HG02759 (cell line): Measurements from ENCODE around the gene TAF11L3.
"Not testable (repeated sequence)": the region's sequence is repeated elsewhere in the genome, so short reads cannot be mapped to it uniquely, and the experiment has no call there.

Source experiments
- ATAC-seq: cut with Tn5 transposase; IDR thresholded peaks from one replicate; pipeline ENCODE4 v1.9.1; 2021; ENCODE audit warnings: mild to moderate bottlenecking, moderate library complexity; ENCODE audit not compliant: unreplicated experiment

Gene TAF11L3

DNA sequence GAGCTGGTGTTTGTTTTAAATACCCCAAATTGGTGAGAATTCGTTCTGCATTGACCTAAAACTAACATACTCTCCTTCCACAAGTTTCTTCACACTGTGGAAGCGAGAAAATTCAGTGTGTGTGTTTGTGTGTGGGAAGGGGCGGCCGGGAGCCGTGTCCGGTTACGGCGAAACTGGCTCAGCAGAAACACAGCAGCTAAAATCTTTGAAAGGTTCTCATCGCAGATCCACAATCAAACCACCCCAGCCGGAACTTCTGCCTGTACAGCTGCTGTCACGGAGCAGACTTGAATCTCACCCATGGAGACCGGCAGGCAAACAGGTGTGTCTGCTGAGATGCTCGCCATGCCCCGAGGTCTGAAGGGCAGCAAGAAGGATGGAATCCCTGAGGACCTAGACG lies at the start of gene TAF11L3:
Gene TAF11L3, plus strand, starts transcription at position 301 of the 400 bp plus-strand sequence.
- not testable (repeated sequence) for ATAC-seq

DNA sequence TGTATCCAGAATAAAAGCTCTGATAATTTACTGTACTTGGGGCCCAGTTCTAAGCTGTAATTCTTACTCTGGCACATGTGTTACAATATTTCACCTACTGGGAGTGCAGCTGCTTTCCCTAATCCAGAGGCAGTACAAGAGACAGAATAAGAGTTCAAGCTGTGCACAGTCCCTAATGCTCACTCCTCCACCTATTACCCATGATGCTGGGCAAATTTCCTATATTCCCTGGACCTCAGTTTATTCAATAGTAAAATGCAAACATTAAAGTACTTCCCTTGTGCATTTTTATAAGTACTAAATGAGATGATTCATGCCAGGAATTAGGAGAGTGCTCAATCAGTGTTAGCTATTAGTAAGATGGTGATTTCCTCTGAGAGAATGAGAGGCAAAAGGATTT lies 48.1 kb upstream of the TAF11L3 start:
- ATAC-seq, result no peak

DNA sequence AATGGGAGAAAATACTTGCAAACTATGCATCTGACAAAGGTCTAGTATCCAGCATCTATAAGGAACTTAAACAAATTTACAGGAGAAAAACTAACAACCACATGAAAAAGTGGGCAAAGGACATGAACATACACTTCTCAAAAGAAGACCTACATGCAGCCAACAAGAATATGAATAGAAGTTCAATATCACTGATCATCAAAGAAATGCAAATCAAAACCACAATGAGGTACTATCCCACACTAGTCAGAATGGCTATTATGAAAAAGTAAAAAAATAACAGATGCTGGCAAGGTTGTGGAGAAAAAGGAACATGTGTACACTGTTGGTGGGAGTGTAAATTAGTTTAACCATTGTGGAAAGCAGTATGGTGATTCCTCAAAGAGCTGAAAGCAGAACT lies 43.1 kb upstream of the TAF11L3 start:
- ATAC-seq, result not testable (repeated sequence)

DNA sequence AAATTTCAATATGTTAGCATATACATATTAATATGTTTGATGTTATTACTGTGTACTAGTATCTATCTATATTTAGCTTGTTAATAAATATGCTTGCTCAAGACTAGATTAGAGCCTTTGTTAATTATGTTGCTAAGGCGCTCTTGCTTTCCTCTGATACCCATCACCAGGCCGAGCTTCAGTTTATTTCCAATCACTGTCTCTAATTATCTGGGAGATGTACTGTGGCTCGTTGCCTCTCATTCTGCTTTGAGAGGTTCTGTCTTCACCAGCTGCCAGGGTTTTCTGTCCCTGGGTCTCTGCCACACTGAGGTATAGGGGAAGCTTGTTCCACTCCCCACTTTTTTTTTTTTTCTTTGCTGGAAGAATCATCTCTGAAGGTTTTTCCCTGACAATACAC lies 41.1 kb upstream of the TAF11L3 start:
- no peak for ATAC-seq

DNA sequence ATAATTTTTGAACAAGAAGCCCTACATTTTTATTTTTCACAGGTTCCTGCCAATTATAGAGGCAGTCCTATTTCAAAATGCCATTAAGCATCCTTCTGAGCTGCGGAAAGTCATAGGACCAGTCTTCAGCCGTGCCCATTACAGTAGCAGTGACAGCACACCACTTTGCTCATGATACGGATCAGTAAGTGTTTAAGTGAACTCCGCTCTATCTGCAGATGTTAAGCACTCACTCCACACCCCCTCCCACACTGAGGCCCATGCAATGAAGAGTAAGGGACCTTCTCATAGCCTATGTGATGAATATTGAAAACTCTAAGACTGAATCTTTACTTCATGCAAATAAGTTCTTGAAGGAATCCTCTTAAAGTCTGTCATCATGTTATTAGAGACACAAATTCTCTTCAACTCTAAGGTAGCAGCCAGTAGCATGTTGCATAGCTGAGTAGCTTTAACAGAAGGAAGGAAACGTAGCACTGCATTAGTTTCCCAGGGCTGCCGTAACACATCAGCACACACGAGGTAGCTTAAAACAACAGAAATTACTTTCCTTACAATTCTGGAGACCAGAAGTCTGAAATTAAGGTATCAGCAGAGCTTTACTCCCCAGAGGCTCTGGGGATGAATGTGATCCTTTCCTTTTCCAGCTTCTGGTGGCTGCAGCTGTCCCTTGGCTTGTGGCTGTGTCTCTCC lies 40.4 kb upstream of the TAF11L3 start:
- ATAC-seq, result no peak

DNA sequence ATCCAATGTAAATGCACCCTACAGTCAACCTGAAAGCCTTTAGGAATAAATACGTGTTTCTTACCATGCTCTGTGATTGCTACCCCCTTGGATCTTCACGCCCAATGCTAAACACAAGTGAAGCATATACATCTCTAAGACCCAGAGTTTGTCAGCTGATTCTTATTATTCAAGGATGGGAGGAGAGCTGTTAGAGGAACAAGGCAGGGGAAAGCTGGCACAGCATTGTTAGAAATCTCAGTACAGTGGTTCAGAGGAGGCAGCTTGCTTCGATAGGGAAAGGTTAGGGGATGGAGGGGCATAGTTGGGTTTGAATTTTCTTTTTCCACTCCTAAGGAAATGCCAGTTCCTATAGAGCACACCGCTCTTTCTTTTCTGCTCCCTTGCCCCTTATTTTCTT lies 36.8 kb upstream of the TAF11L3 start:
- ATAC-seq, result no peak

DNA sequence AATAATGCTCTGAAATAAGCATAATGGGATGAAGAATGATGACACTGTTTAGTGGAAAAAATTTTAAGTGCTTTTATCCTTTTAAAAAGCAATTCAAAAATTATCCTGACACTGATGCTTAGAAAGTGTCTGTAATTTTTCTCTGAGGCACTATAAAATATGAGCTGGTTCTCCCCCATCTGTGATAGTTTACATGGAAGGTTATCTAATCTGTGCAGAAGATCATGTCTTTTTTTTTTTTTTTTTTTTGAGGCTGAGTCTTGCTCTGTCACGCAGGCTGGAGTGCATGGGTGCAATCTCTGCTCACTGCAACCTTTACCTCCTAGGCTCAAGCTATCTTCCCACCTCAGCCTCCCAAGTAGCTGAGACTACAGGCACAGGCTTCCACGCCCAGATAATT lies 35.4 kb upstream of the TAF11L3 start:
- no peak for ATAC-seq

DNA sequence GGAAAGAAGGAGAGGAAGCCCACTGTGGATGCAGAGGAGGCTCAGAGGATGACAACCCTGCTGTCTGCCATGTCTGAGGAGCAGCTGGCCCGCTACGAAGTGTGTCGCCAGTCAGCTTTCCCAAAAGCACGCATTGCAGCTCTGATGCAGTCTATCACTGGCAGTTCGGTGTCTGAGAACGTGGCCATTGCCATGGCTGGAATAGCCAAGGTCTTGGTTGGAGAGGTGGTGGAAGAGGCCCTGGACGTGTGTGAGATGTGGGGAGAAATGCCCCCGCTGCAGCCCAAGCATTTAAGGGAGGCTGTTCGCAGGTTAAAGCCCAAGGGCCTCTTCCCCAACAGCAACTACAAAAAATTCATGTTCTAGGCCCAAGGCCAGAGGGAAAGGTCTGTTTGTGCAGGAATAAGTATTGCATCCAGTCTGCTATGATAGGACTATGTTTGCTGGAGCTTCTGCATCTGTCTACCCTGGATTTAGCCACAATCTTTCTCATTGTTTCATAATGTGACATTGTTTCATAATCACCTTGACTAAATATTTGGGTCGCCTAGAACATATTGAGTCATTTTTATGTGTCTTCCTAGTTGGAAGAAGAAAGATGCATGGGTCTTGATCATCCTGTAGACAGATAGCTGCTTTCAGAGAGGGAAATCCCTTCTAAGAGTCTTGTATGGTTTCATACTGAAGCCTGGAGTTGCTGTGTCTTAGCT lies 31.5 kb upstream of the TAF11L3 start:
- not testable (repeated sequence) for ATAC-seq

DNA sequence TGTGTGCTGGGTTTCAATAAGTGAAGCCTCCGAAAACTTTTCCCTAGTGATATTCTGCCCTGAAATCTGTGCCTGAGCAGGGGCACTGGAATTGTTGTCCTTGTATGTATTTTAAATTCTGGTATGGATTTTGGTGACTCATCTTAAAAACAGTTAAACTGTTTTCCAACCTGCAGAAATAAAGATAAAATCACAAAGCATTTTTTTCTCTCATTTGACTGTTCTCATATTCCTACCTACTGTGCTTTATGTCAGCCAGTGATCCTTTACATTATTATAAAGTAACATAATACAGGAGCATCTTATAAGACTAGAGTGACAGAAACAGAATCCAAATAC lies 31.0 kb upstream of the TAF11L3 start:
- no peak for ATAC-seq

DNA sequence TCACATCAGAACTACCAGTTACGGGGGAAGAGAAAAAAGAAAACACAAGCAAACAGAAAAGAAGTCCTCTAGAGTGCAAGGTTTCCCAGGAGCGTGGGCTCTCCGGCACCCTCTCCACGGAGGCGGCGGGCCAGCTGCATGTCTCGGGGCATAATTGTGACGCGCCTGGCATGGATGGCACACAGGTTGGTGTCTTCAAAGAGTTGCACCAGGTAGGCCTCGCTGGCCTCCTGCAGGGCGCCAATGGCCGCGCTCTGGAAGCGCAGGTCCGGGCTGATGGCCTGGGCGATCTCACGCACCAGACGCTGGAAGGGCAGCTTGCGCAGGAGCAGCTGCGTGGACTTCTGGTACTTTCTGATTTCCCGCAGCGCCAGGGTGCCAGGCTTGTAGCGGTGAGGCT lies 26.9 kb upstream of the TAF11L3 start:
- not testable (repeated sequence) for ATAC-seq

DNA sequence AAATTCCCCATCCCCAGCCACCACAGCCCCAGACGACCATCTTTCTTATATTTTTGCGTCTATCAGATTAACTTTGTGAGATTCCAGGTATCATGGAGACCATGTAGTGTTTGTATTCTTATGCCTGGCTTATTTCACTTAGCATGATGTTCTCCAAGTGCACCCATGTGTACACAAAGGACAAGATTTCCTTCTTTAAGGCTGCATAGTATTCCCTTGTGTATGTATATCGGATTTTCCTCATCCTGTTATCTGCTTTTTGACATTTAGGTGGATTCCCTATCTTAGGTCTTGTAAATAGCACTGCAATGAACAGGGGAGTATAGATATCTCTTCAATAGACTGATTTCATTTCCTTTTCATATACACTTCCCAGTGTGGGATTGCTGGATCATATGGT lies 25.4 kb upstream of the TAF11L3 start:
- no peak for ATAC-seq

DNA sequence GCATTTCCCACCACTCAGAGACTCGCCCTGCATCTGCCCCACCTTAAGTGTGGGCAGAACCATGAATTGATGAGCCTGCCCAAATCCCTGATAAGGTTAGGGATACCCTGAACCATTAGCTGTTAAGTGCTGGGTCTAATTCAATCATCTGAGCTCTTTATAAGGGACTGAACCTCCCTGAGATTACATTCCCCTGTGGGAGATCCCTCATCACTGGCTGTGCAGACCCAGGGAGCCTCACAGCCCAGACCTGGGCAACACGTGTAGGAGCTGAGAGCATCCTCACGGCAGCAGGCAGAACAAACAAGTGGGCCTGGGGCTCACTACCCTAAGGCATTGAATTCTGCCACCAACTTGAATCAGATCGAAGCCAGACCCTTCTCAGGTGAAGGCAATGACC lies 20.7 kb upstream of the TAF11L3 start:
- no peak for ATAC-seq

DNA sequence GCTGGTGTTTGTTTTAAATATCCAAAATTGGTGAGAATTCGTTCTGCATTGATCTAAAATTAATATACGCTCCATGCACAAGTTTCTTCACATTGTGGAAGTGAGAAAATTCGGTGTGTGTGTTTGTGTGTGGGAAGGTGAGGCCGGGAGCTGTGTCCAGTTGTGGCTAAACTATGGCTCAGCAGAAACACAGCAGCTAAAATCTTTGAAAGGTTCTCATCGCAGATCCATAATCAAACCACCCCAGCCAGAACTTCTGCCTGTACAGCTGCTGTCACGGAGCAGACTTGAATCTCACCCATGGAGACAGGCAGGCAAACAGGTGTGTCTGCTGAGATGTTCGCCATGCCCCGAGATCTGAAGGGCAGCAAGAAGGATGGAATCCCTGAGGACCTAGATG lies 20.2 kb upstream of the TAF11L3 start, which contains the start of gene TAF11L2:
Gene TAF11L2, plus strand, starts transcription at position 301 of the 400 bp plus-strand sequence.
- not testable (repeated sequence) for ATAC-seq

DNA sequence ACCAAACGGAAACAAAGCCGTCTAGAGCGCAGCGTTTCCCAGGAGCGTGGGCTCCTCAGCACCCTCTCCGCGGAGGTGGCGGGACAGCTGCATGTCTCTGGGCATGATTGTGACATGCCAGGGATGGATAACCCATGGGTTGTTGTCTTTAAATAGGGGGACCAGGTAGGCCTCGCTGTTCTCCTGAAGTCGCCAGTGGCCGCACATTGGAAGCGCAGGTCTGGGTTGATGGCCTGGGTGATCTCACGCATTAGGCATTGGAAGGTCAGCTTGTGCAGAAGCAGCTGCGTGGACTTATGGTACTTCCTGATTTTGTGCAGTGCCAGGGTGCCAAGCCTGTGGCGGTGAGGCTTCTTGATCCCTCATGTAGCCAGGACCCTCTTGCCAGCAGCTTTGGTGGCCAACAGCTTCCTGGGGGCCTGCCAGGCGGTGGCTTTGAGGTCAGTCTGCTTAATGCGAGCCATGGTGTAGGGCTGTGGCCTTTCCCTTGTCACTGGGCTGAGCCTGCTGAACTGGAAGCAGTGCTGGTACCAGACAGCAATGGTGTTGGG lies 6.3 kb upstream of the TAF11L3 start:
- ATAC-seq, result no peak

DNA sequence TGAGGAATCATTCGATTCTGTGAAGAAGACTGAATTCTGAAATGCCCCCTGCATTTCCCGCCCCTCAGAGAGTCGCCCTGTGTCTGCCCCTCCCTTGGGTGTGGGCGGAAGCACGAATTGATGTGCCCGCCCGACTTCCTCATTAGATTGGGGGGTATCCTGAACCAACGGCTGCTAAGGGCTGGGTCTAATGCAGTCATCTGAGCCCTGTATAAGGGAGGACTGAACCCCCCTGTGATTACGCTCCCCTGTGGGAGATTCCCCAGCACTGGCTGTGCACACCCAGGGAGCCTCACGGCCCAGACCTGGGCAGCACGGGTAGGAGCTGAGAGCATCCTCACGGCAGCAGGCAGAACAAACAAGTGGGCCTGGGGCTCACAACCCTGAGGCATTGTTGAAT lies 641 bp upstream of the TAF11L3 start:
- ATAC-seq, result not testable (repeated sequence)

DNA sequence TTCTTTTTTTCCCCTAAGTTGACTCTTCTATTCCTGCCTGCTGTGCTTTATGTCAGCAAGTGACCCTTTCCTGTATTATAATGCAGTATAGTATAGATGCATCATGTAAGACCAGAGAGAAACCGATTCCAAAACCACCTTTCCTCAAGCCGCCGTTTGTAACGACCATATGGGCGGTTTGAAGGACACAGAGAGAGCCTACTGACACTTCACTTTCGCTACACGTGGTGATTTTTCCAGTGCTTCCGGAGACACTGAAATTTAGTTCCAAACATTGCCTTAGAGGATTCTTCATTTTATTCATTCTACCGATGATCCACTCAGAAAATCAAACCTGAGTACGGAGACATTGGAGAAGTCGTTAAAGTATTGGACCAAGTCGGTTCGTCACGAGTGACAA lies 1.3 kb downstream of the TAF11L3 start:
- ATAC-seq, result not testable (repeated sequence)

DNA sequence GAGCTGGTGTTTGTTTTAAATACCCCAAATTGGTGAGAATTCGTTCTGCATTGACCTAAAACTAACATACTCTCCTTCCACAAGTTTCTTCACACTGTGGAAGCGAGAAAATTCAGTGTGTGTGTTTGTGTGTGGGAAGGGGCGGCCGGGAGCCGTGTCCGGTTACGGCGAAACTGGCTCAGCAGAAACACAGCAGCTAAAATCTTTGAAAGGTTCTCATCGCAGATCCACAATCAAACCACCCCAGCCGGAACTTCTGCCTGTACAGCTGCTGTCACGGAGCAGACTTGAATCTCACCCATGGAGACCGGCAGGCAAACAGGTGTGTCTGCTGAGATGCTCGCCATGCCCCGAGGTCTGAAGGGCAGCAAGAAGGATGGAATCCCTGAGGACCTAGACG lies 3.3 kb downstream of the TAF11L3 start, which contains the start of gene TAF11L4:
Gene TAF11L4, plus strand, starts transcription at position 301 of the 400 bp plus-strand sequence.
- ATAC-seq, result not testable (repeated sequence)

DNA sequence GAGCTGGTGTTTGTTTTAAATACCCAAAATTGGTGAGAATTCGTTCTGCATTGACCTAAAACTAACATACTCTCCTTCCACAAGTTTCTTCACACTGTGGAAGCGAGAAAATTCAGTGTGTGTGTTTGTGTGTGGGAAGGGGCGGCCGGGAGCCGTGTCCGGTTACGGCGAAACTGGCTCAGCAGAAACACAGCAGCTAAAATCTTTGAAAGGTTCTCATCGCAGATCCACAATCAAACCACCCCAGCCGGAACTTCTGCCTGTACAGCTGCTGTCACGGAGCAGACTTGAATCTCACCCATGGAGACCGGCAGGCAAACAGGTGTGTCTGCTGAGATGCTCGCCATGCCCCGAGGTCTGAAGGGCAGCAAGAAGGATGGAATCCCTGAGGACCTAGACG lies 6.8 kb downstream of the TAF11L3 start, which contains the start of gene TAF11L5:
Gene TAF11L5, plus strand, starts transcription at position 301 of the 400 bp plus-strand sequence.
- ATAC-seq, result not testable (repeated sequence)

DNA sequence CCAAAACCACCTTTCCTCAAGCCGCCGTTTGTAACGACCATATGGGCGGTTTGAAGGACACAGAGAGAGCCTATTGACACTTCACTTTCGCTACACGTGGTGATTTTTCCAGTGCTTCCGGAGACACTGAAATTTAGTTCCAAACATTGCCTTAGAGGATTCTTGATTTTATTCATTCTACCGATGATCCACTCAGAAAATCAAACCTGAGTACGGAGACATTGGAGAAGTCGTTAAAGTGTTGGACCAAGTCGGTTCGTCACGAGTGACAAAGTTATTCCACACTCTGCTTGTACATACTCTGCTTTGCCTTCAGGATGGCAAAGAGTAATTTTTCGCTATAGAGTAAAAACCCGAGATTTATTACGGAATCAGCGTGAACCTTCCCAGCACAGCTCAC lies 8.3 kb downstream of the TAF11L3 start:
- not testable (repeated sequence) for ATAC-seq

DNA sequence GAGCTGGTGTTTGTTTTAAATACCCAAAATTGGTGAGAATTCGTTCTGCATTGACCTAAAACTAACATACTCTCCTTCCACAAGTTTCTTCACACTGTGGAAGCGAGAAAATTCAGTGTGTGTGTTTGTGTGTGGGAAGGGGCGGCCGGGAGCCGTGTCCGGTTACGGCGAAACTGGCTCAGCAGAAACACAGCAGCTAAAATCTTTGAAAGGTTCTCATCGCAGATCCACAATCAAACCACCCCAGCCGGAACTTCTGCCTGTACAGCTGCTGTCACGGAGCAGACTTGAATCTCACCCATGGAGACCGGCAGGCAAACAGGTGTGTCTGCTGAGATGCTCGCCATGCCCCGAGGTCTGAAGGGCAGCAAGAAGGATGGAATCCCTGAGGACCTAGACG lies 10.2 kb downstream of the TAF11L3 start, which contains the start of gene TAF11L6:
Gene TAF11L6, plus strand, starts transcription at position 301 of the 400 bp plus-strand sequence.
- not testable (repeated sequence) for ATAC-seq
